HCT116 (cell line): ENCODE results near the gene METTL13.

Source experiments
- EZH2 ChIP-seq: fragments of 200-600 bp; sonication (generic); IDR thresholded peaks from 2 replicates; pipeline ENCODE4 v1.6.1; 2017; ENCODE audit warnings: antibody characterized with exemption, mixed run types
- EZH2phosphoT487 ChIP-seq: fragments of 200-600 bp; IDR thresholded peaks from 2 replicates; pipeline ENCODE4 v1.6.1; 2018; ENCODE audit warnings: antibody characterized with exemption, borderline replicate concordance
- SP1 ChIP-seq: IDR thresholded peaks from 2 replicates; pipeline ENCODE4 v1.6.1; 2012; ENCODE audit warnings: low read depth
- TF ChIP-seq, protein P1 (sequence below), 3 experiments: fragments of 200-600 bp in 1 of 3; sonication (generic) in 1 of 3; IDR thresholded peaks in 2 of 3; conservative IDR thresholded peaks in 1 of 3; 2 replicates each; pipeline ENCODE4 v1.5.1; 2012 to 2017; ENCODE audit warnings: low read depth in 2 of 3, low read length in 2 of 3, antibody characterized with exemption in 1 of 3, borderline replicate concordance in 1 of 3, control low read depth in 1 of 3, mild to moderate bottlenecking in 1 of 3, mixed read lengths in 1 of 3, mixed run types in 1 of 3, moderate library complexity in 1 of 3; ENCODE audit not compliant: insufficient read depth in 1 of 3

DNA sequence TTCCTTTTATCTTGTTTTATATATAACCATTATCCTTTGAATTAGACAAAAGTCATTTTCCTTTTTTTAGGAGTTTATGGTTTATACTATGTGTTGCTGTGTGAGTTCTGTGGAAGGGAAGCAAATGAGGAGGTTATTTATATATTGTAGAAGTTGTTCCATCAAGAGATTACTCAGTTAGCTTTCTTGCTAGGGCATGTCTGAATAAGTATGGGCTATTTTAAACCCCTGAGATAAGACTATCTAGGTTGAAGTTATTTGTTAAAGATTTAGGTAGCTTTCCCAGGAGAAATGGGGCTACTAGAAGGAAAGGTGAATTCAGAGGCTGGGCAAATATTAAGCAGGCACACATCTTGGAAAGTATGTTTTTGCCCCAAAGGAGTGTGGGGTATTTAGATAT, 23.4 kb upstream of the METTL13 start:
- TF ChIP-seq EZH2phosphoT487 (no peak), EZH2 (no peak), SP1 (no peak)
- TF ChIP-seq, protein P1, sequence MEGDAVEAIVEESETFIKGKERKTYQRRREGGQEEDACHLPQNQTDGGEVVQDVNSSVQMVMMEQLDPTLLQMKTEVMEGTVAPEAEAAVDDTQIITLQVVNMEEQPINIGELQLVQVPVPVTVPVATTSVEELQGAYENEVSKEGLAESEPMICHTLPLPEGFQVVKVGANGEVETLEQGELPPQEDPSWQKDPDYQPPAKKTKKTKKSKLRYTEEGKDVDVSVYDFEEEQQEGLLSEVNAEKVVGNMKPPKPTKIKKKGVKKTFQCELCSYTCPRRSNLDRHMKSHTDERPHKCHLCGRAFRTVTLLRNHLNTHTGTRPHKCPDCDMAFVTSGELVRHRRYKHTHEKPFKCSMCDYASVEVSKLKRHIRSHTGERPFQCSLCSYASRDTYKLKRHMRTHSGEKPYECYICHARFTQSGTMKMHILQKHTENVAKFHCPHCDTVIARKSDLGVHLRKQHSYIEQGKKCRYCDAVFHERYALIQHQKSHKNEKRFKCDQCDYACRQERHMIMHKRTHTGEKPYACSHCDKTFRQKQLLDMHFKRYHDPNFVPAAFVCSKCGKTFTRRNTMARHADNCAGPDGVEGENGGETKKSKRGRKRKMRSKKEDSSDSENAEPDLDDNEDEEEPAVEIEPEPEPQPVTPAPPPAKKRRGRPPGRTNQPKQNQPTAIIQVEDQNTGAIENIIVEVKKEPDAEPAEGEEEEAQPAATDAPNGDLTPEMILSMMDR (IDR thresholded peaks at IDR 0.05 in 2 of 3, conservative IDR thresholded peaks at IDR 0.05 in 1 of 3; ENCODE audit: borderline replicate concordance in 1 of 3, insufficient read depth in 1 of 3, low read depth in 2 of 3, low read length in 2 of 3) = no peak
